ENCODE measurements around the gene ATP8B3. TPM values are rescaled to one million over a fixed set of nuclear protein-coding genes. Genes with fewer than 3 reads are reported as not detected.

Gene ATP8B3
- total RNA-seq, 1 donor from 2014 or later: 3.0 TPM

DNA sequence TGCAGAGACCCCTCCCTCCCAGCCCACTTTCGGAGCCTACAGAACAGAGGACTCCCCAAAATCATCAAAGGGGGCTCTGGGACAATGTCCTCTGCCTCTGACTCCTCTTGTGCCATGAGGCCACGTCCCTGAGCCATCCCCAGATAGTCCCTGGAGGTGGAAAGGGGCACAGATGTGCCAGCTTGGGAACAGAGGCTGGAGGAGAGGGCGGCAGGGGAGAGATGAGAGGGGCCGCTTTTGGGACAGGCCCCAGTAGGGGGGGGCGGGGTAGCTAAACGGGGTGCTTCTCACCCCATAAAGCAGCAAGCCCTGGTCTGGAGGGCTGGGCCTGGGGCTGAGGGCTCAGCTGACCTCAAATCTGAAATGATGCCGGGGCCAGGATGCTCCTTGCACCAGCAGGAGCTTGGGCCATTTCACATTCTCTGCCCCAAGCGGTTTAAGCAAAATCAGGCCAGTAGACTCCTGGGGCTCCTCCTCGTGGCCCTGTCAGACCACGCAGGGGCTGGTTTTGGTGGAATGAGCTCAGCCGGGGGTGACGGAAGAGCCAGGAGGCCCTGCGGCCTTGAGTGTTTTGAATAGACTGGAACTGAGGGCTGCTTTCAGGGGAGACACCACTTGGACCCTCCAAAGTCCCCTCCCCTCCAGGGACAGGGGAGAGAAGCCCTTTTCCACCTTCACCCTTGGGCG is 31.7 kb downstream of the ATP8B3 start:
- no peaks in the 10 kb centered on the region for H3K4me1 ChIP-seq (ENCODE audit: insufficient read depth, low read length)
- no peaks in the 10 kb centered on the region for H3K36me3 ChIP-seq (ENCODE audit: insufficient read depth, low read length)
- no peak overlapping the region for H3K27ac ChIP-seq (ENCODE audit: low read depth, low read length)
- Mint-ChIP-seq H3K4me3 (ENCODE audit: unreplicated experiment) (no peak overlapping the region), H3K36me3 (ENCODE audit: low read depth, unreplicated experiment) (peaks cover 6% of the 10 kb centered on the region), H3K9me3 (ENCODE audit: unreplicated experiment) (peaks cover 17% of the 10 kb centered on the region), H3K4me1 (ENCODE audit: low read depth, unreplicated experiment) (no peaks in the 10 kb centered on the region), H3K27ac (ENCODE audit: unreplicated experiment) (no peak overlapping the region), H3K27me3 (ENCODE audit: low read depth, unreplicated experiment) (peaks cover 66% of the 10 kb centered on the region)
- no peaks in the 10 kb centered on the region for H3K79me2 ChIP-seq (ENCODE audit: insufficient read depth, low read length)
- H3K9me3 ChIP-seq (ENCODE audit: insufficient read depth, low read depth, low read length): peaks cover 14% of the 10 kb centered on the region
- FAIRE-seq (no peak), DNase-seq (ENCODE audit: low read depth) (no peak)
- TF ChIP-seq, protein P1, sequence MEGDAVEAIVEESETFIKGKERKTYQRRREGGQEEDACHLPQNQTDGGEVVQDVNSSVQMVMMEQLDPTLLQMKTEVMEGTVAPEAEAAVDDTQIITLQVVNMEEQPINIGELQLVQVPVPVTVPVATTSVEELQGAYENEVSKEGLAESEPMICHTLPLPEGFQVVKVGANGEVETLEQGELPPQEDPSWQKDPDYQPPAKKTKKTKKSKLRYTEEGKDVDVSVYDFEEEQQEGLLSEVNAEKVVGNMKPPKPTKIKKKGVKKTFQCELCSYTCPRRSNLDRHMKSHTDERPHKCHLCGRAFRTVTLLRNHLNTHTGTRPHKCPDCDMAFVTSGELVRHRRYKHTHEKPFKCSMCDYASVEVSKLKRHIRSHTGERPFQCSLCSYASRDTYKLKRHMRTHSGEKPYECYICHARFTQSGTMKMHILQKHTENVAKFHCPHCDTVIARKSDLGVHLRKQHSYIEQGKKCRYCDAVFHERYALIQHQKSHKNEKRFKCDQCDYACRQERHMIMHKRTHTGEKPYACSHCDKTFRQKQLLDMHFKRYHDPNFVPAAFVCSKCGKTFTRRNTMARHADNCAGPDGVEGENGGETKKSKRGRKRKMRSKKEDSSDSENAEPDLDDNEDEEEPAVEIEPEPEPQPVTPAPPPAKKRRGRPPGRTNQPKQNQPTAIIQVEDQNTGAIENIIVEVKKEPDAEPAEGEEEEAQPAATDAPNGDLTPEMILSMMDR (IDR thresholded peaks at IDR 0.05; ENCODE audit: insufficient read depth, low read depth, low read length): peak; percentile 13
- TF ChIP-seq EZH2 (IDR thresholded peaks at IDR 0.05; ENCODE audit: insufficient read depth, low read length): no peak
- H3K27me3 ChIP-seq (ENCODE audit: insufficient read depth, low read length): peaks cover 40% of the 10 kb centered on the region
- no peak overlapping the region for H3K9ac ChIP-seq (ENCODE audit: low read length)
- H3K4me3 ChIP-seq (ENCODE audit: insufficient read depth, low read depth, low read length): no peak overlapping the region
- H2AFZ ChIP-seq (ENCODE audit: low read depth, low read length): no peak overlapping the region
- no peaks in the 10 kb centered on the region for H4K20me1 ChIP-seq (ENCODE audit: insufficient read depth, low read length)
- no peak overlapping the region for H3K4me2 ChIP-seq (ENCODE audit: low read length)

DNA sequence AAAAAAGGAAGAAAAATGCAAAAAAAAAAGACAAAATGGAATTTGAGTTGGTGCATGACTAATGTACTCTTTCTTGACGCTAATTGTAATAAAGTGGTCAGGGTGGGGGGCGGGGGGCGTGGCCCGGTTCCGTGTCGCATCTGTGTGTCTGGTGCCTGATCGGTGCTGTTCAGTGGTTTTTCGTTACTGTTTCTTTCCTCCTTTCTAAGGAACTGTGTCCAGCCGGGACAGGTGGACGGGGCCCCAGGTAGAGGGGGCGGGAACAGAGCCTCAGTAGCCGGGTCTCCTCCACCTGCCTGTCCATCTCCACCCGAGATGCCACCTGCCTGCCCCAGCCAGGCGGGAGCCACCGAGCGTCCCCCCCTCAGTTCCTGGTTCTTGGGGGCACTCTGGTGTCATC is 32.5 kb downstream of the ATP8B3 start:
- Mint-ChIP-seq H3K9me3 (ENCODE audit: unreplicated experiment) (peaks cover 17% of the 10 kb centered on the region), H3K4me3 (ENCODE audit: unreplicated experiment) (no peak overlapping the region), H3K27ac (ENCODE audit: unreplicated experiment) (no peak overlapping the region), H3K36me3 (ENCODE audit: low read depth, unreplicated experiment) (peaks cover 6% of the 10 kb centered on the region), H3K27me3 (ENCODE audit: low read depth, unreplicated experiment) (peaks cover 63% of the 10 kb centered on the region), H3K4me1 (ENCODE audit: low read depth, unreplicated experiment) (no peaks in the 10 kb centered on the region)
- H2AFZ ChIP-seq (ENCODE audit: low read depth, low read length): no peak overlapping the region
- H3K27me3 ChIP-seq (ENCODE audit: insufficient read depth, low read length): peaks cover 42% of the 10 kb centered on the region
- no peaks in the 10 kb centered on the region for H3K79me2 ChIP-seq (ENCODE audit: insufficient read depth, low read length)
- H3K36me3 ChIP-seq (ENCODE audit: insufficient read depth, low read length): no peaks in the 10 kb centered on the region
- no peak overlapping the region for H3K4me2 ChIP-seq (ENCODE audit: low read length)
- H3K9ac ChIP-seq (ENCODE audit: low read length): no peak overlapping the region
- DNase-seq (ENCODE audit: low read depth) (no peak), FAIRE-seq (no peak)
- H3K9me3 ChIP-seq (ENCODE audit: insufficient read depth, low read depth, low read length): peaks cover 17% of the 10 kb centered on the region
- H3K27ac ChIP-seq (ENCODE audit: low read depth, low read length): no peak overlapping the region
- no peaks in the 10 kb centered on the region for H3K4me1 ChIP-seq (ENCODE audit: insufficient read depth, low read length)
- H4K20me1 ChIP-seq (ENCODE audit: insufficient read depth, low read length): no peaks in the 10 kb centered on the region
- TF ChIP-seq, protein P1 (IDR thresholded peaks at IDR 0.05; ENCODE audit: insufficient read depth, low read depth, low read length): no peak
- TF ChIP-seq EZH2 (IDR thresholded peaks at IDR 0.05; ENCODE audit: insufficient read depth, low read length): no peak
- H3K4me3 ChIP-seq (ENCODE audit: insufficient read depth, low read depth, low read length): no peak overlapping the region

DNA sequence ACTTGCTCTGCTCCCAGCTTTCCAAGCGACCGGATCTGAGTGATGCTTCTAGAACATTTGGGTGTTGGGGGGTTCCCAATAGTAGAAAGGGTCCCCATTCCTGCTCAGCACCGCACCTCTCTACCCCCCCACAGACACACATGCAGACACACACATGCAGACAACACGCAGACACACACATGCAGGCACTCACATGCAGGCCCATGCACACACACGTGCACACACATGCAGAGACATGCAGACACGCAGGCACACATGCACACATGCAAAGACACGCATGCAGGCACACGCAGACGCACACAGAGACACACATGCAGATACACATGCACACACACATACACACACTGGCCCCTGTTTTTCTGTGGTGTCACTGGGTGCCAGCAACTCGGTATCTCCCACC is 34.9 kb downstream of the ATP8B3 start:
- H3K27ac Mint-ChIP-seq (ENCODE audit: unreplicated experiment): no peak overlapping the region
- H3K4me1 Mint-ChIP-seq (ENCODE audit: low read depth, unreplicated experiment): no peaks in the 10 kb centered on the region
- Histone ChIP-seq H3K9me3 (ENCODE audit: insufficient read depth, low read depth, low read length) (peaks cover 10% of the 10 kb centered on the region), H3K27me3 (ENCODE audit: insufficient read depth, low read length) (peaks cover 47% of the 10 kb centered on the region), H3K4me3 (ENCODE audit: insufficient read depth, low read depth, low read length) (no peak overlapping the region), H3K36me3 (ENCODE audit: insufficient read depth, low read length) (no peaks in the 10 kb centered on the region), H4K20me1 (ENCODE audit: insufficient read depth, low read length) (no peaks in the 10 kb centered on the region), H3K79me2 (ENCODE audit: insufficient read depth, low read length) (no peaks in the 10 kb centered on the region), H2AFZ (ENCODE audit: low read depth, low read length) (no peak overlapping the region), H3K4me1 (ENCODE audit: insufficient read depth, low read length) (no peaks in the 10 kb centered on the region), H3K4me2 (ENCODE audit: low read length) (no peak overlapping the region), H3K27ac (ENCODE audit: low read depth, low read length) (no peak overlapping the region), H3K9ac (ENCODE audit: low read length) (no peak overlapping the region)
- peaks cover 12% of the 10 kb centered on the region for H3K9me3 Mint-ChIP-seq (ENCODE audit: unreplicated experiment)
- FAIRE-seq (no peak), DNase-seq (ENCODE audit: low read depth) (no peak)
- peaks cover 66% of the 10 kb centered on the region for H3K27me3 Mint-ChIP-seq (ENCODE audit: low read depth, unreplicated experiment)
- no peak for TF ChIP-seq EZH2 (IDR thresholded peaks at IDR 0.05; ENCODE audit: insufficient read depth, low read length)
- TF ChIP-seq, protein P1 (IDR thresholded peaks at IDR 0.05; ENCODE audit: insufficient read depth, low read depth, low read length): no peak
- H3K36me3 Mint-ChIP-seq (ENCODE audit: low read depth, unreplicated experiment): no peaks in the 10 kb centered on the region
- no peak overlapping the region for H3K4me3 Mint-ChIP-seq (ENCODE audit: unreplicated experiment)
